GM19395 (cell line): ENCODE data around the gene TNKS1BP1.
"Not testable (repeated sequence)": the region's sequence is repeated elsewhere in the genome, so short reads cannot be mapped to it uniquely, and the experiment has no call there.

Experiments
- ATAC-seq: cut with Tn5 transposase; IDR thresholded peaks from one replicate; pipeline ENCODE4 v1.9.1; 2021; ENCODE audit warnings: mild to moderate bottlenecking, moderate library complexity; ENCODE audit not compliant: unreplicated experiment

Gene TNKS1BP1

GRCh38 chr11:57324886-57325734 is at the start of gene TNKS1BP1:
TNKS1BP1 (minus strand) TSS chr11:57324952; CDS start chr11:57321885, 3,067 bp downstream.
- peak; percentile 93 for ATAC-seq

- no peak for ATAC-seq
Observed at GRCh38 chr11:57373146-57373545, 48.4 kb upstream of the TNKS1BP1 start.

GRCh38 chr11:57370941-57371340 is 46.2 kb upstream of the TNKS1BP1 start:
- no peak for ATAC-seq

GRCh38 chr11:57370251-57370650 is 45.5 kb upstream of the TNKS1BP1 start:
- no peak for ATAC-seq

- ATAC-seq = no peak
Observed at GRCh38 chr11:57368845-57369232, 44.1 kb upstream of the TNKS1BP1 start.

GRCh38 chr11:57368106-57368844 is 43.5 kb upstream of the TNKS1BP1 start:
- ATAC-seq = no peak

- no peak for ATAC-seq
Observed at GRCh38 chr11:57364851-57365660, 40.3 kb upstream of the TNKS1BP1 start.

GRCh38 chr11:57363131-57364080 is 38.7 kb upstream of the TNKS1BP1 start:
- no peak for ATAC-seq

GRCh38 chr11:57361926-57362325 is 37.2 kb upstream of the TNKS1BP1 start:
- ATAC-seq = no peak

GRCh38 chr11:57361420-57361819 is 36.7 kb upstream of the TNKS1BP1 start:
- not testable (repeated sequence) for ATAC-seq

- no peak for ATAC-seq
Observed at GRCh38 chr11:57360991-57361390, 36.2 kb upstream of the TNKS1BP1 start.

GRCh38 chr11:57359896-57360690 is 35.3 kb upstream of the TNKS1BP1 start:
- ATAC-seq = no peak

- ATAC-seq = no peak
Observed at GRCh38 chr11:57359396-57359795, 34.6 kb upstream of the TNKS1BP1 start.

GRCh38 chr11:57358991-57359390 is 34.2 kb upstream of the TNKS1BP1 start:
- no peak for ATAC-seq

GRCh38 chr11:57358543-57358961 is 33.8 kb upstream of the TNKS1BP1 start:
- no peak for ATAC-seq

- no peak for ATAC-seq
Observed at GRCh38 chr11:57357856-57358255, 33.1 kb upstream of the TNKS1BP1 start.

- no peak for ATAC-seq
Observed at GRCh38 chr11:57357310-57357709, 32.6 kb upstream of the TNKS1BP1 start.

GRCh38 chr11:57356268-57356667 is 31.5 kb upstream of the TNKS1BP1 start:
- ATAC-seq = no peak

GRCh38 chr11:57354699-57355098 is 29.9 kb upstream of the TNKS1BP1 start:
- no peak for ATAC-seq
